Ectodermal cell (in vitro differentiated cells): ENCODE results near the gene ELP1.

Experiments
- H3K27ac ChIP-seq: 2 replicates; pipeline ENCODE4 v1.7.0; 2013; ENCODE audit warnings: mild to moderate bottlenecking, low read depth, low read length; ENCODE audit not compliant: insufficient read depth, poor library complexity, severe bottlenecking
- H3K27me3 ChIP-seq: 2 replicates; pipeline ENCODE4 v1.7.0; 2013; ENCODE audit warnings: mild to moderate bottlenecking, low read length; ENCODE audit not compliant: insufficient read depth, control insufficient read depth, poor library complexity, severe bottlenecking
- H3K36me3 ChIP-seq: one replicate; pipeline ENCODE4 v1.7.0; 2013; ENCODE audit warnings: low read length; ENCODE audit not compliant: control insufficient read depth, insufficient read depth
- H3K4me1 ChIP-seq: one replicate; pipeline ENCODE4 v1.7.0; 2013; ENCODE audit warnings: low read length; ENCODE audit not compliant: control insufficient read depth, insufficient read depth
- H3K4me3 ChIP-seq: 2 replicates; pipeline ENCODE4 v1.7.0; 2013; ENCODE audit warnings: low read depth, low read length, control low read depth; ENCODE audit not compliant: insufficient read depth
- H3K9me3 ChIP-seq: 2 replicates; pipeline ENCODE4 v1.7.0; 2013; ENCODE audit warnings: mild to moderate bottlenecking, low read length, moderate library complexity; ENCODE audit not compliant: control insufficient read depth
- WGBS, 2 experiments: methylation state at CpG; one replicate each; pipeline ENCODE4 v1.1.7; 2013; ENCODE audit warnings: missing lambda C conversion rate in 2 of 2; 5-methylcytosine and 5-hydroxymethylcytosine counted together

The ELP1 gene

DNA sequence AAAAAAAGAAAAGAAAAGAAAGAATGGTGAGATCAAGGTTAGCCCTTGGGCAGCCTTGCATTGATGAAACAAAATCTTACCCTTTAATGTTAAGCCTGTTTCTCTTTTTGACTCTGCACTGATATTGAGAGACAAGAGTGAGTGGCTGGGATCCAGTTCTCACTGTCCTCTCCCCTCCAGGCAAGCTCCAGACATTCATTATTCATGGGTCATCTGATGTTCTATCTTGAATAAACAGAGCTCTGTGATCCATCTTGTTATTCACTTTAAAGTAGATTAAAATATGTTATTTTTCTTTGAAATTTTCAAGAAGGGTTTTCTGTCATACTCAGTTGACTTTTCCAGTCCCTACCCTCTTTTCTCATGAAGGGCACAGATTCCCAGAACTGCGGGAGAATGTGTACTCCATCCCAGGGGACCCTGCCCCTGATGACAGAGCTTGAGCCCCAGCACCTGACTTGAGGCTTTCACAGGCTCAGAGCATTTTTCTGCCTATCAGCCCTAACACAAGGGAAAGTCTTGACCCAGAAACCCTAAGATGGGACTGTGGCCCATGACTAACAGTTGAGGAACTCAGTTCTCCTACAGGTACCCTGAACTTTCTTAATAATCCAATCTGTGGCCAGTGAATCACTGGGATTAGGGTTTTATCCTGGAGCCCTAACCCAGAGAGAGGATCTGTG is 102.3 kb downstream of the ELP1 start:
- Histone ChIP-seq H3K27ac (no peak overlapping the region), H3K4me1 (peaks cover 7% of the 10 kb centered on the region), H3K9me3 (no peaks in the 10 kb centered on the region), H3K27me3 (no peaks in the 10 kb centered on the region), H3K4me3 (no peak overlapping the region), H3K36me3 (no peaks in the 10 kb centered on the region)
- WGBS, 2 experiments, result 96% methylated on average over 1 of the region's 1 CpG

DNA sequence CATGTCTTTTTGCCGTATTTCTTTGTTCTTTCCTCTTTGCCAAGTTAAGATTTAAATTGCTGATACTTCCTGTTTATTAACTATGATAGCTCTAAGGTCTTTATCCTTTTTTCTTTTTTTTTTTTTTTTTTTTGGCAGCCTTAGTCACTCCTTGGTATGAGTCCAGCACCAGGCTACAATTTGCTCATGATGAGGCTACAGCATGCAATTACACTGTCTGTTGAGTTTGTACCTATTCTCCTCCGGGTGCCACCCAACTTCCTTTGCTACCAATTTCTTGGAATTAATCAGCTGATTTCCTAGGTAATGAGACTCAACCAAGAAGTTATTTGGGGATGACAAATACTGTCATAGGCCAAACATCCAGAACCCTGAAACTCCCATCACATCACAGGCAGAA is 103.7 kb downstream of the ELP1 start:
- Histone ChIP-seq H3K27me3 (no peaks in the 10 kb centered on the region), H3K36me3 (no peaks in the 10 kb centered on the region), H3K9me3 (no peaks in the 10 kb centered on the region), H3K4me3 (no peak overlapping the region), H3K27ac (no peak overlapping the region), H3K4me1 (no peaks in the 10 kb centered on the region)
- WGBS, 2 experiments, result 92 to 94% methylated on average over 2 of the region's 2 CpGs

DNA sequence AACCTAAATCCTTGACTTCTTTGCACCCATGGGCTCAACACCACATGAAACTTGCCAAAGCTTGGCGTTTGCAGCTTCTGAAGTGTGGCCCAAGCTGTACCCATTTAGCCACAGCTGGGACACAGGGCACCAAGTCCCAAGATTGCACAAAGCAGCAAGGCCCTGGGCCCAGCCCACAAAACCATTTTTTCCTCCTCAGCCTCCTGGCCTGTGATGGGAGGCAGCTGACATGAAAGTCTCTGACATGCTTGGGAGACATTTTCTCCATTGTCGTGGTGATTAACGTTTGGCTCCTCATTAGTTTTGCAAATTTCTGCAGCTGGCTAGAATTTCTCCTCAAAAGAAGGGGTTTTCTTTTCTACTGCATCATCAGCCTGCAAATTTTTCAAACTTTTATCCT is 110.1 kb downstream of the ELP1 start:
- 91 to 93% methylated on average over 3 of the region's 3 CpGs for WGBS, 2 experiments
- Histone ChIP-seq H3K9me3 (no peaks in the 10 kb centered on the region), H3K4me1 (no peaks in the 10 kb centered on the region), H3K4me3 (no peak overlapping the region), H3K27ac (no peak overlapping the region), H3K27me3 (no peaks in the 10 kb centered on the region), H3K36me3 (no peaks in the 10 kb centered on the region)
